Lung (tissue), 12 donors: ENCODE results near the gene PRICKLE1. TPM values are rescaled to one million over a fixed set of nuclear protein-coding genes. Genes with fewer than 3 reads are reported as not detected.

Source experiments
- ATAC-seq: fragments of 200-7000 bp; cut with Tn5 transposase; one replicate; pipeline ENCODE4 v1.9.1; 2020; ENCODE audit warnings: moderate number of reproducible peaks; ENCODE audit not compliant: insufficient read depth, low FRiP score
- DNase-seq, 3 donors: peaks; one replicate each; pipeline ENCODE4 v3.0.0-alpha.2; 2013 to 2017
- H3K27ac ChIP-seq, 2 donors: one replicate each; pipeline ENCODE4 v1.5.1; 2013; ENCODE audit warnings: mild to moderate bottlenecking in 2 of 2, moderate library complexity in 2 of 2, control low read depth in 1 of 2, inconsistent platforms in 1 of 2, low read depth in 1 of 2, low read length in 1 of 2
- H3K27me3 ChIP-seq, 3 donors: one replicate each; pipeline ENCODE4 v1.5.1; 2013; ENCODE audit warnings: low read length in 2 of 3; ENCODE audit not compliant: control insufficient read depth in 3 of 3, insufficient read depth in 3 of 3
- H3K36me3 ChIP-seq, 4 donors: one replicate each; pipeline ENCODE4 v1.5.1; 2013; ENCODE audit warnings: low read length in 4 of 4, mild to moderate bottlenecking in 1 of 4, moderate library complexity in 1 of 4; ENCODE audit not compliant: control insufficient read depth in 4 of 4, insufficient read depth in 4 of 4
- H3K4me1 ChIP-seq, 5 donors: one replicate each; pipeline ENCODE4 v1.5.1; 2013; ENCODE audit warnings: low read length in 5 of 5, mild to moderate bottlenecking in 2 of 5, moderate library complexity in 1 of 5; ENCODE audit not compliant: control insufficient read depth in 5 of 5, insufficient read depth in 5 of 5
- H3K4me3 ChIP-seq: one replicate; pipeline ENCODE4 v1.5.1; 2013; ENCODE audit warnings: mild to moderate bottlenecking, control low read depth, moderate library complexity
- H3K9ac ChIP-seq, 2 donors: one replicate each; pipeline ENCODE4 v1.5.1; 2013; ENCODE audit warnings: low read length in 2 of 2, control low read depth in 1 of 2; ENCODE audit not compliant: insufficient read depth in 1 of 2
- H3K9me3 ChIP-seq, 4 donors: one replicate each; pipeline ENCODE4 v1.5.1; 2013; ENCODE audit warnings: low read length in 3 of 4, mild to moderate bottlenecking in 1 of 4, moderate library complexity in 1 of 4; ENCODE audit not compliant: control insufficient read depth in 4 of 4, insufficient read depth in 3 of 4
- WGBS, 2 donors: extraction: QIAGEN DNeasy Blood & Tissue Kit; methylation state at CpG; one replicate each; pipeline ENCODE4 v1.1.7; 2013; 5-methylcytosine and 5-hydroxymethylcytosine counted together
- polyA plus RNA-seq, 2 donors: library from polyadenylated mRNA; stranded (reverse); fragments of 200-250 nt; gene quantifications; one replicate each; pipeline ENCODE4 v1.2.1, GENCODE V29; 2013
- total RNA-seq, 2 donors: library from RNA; depleted of rRNA in 1 of 2; stranded (reverse); fragments of >200 nt in 1 of 2; gene quantifications; one replicate each; pipeline ENCODE4 v1.2.1, GENCODE V29; 2014 to 2021
- TF ChIP-seq, protein P1 (sequence below): IDR thresholded peaks from 2 replicates; pipeline ENCODE4 v1.5.1; 2012; ENCODE audit warnings: mild to moderate bottlenecking; ENCODE audit errors: control extremely low read depth, extremely low read depth
- donor health status: control.
- donor health status: control.
- donor health status: Bipolar disorder and iron deficiency.
- donor health status: healthy.
- donor health status: DM: yes; HTN: yes; CAD: no.

PRICKLE1 gene
- total and polyA plus RNA-seq, 4 donors: 2.1 to 60.1 (median 7.8) TPM

DNA sequence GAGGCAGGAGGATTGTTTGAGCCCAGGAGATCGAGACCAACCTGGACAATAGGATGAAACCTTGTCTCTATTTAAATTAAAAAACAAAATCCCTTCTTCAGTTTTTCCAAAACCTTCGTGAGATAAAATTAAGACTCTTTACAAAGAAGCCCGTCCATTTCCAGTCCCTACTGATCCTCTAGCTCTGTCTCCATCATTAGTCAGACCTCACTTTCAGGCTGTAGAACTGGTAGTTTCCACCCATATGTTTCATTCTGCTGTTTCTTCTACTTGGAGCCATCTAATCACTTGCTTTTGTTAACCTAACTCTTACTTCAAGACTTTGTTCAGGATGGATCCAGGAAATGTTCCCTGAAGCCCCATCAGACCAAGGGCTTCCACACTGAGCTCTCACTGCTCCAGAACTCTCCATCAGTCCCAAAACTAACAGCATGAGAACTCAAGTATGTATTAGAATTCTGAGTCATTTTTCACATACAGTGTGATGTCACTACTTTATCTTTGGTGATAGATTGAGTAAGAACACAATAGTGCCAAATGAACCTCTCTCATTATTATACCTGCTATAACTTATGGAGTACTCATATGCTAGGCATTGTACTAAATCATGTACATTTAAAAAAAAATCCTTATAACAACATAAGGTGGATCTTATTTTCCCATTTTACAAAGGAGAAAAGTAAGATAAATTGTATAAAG is 90.8 kb downstream of the PRICKLE1 start:
- Histone ChIP-seq H3K27ac (no peak overlapping the region), H3K4me1 (no peaks in the 10 kb centered on the region), H3K4me3 (no peak overlapping the region), H3K9ac (no peak overlapping the region), H3K36me3 (peaks cover 0 to 5% (median 0%) of the 10 kb centered on the region in 4 donors), H3K9me3 (no peaks in the 10 kb centered on the region), H3K27me3 (no peaks in the 10 kb centered on the region)
- WGBS, 2 donors: 94 to 97% methylated on average over 3 of the region's 3 CpGs
- ATAC-seq (no peak), DNase-seq (no peak)
- TF ChIP-seq, protein P1, sequence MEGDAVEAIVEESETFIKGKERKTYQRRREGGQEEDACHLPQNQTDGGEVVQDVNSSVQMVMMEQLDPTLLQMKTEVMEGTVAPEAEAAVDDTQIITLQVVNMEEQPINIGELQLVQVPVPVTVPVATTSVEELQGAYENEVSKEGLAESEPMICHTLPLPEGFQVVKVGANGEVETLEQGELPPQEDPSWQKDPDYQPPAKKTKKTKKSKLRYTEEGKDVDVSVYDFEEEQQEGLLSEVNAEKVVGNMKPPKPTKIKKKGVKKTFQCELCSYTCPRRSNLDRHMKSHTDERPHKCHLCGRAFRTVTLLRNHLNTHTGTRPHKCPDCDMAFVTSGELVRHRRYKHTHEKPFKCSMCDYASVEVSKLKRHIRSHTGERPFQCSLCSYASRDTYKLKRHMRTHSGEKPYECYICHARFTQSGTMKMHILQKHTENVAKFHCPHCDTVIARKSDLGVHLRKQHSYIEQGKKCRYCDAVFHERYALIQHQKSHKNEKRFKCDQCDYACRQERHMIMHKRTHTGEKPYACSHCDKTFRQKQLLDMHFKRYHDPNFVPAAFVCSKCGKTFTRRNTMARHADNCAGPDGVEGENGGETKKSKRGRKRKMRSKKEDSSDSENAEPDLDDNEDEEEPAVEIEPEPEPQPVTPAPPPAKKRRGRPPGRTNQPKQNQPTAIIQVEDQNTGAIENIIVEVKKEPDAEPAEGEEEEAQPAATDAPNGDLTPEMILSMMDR: no peak

DNA sequence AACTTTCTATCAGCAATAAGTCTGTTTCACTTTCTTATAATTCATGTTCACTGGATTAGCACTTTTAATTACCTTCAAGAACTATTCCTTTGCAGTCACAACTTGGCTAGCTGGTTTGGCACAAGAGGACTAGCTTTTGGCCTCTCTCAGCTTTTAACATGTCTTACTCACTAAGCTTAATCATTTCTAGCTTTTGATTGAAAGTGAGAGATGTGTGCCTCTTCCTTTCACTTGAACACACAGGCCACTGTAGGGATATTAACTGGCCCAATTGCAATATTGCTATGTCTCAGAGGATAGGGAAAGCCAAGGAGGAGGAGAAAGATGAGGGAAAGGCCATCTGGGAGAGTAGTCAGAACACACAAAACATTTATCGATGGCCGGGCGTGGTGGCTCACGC is 92.7 kb downstream of the PRICKLE1 start:
- Histone ChIP-seq H3K4me1 (peaks cover 0 to 7% (median 0%) of the 10 kb centered on the region in 5 donors), H3K27me3 (no peaks in the 10 kb centered on the region), H3K9ac (no peak overlapping the region), H3K36me3 (peaks cover 0 to 5% (median 0%) of the 10 kb centered on the region in 4 donors), H3K4me3 (no peak overlapping the region), H3K9me3 (no peaks in the 10 kb centered on the region), H3K27ac (no peak overlapping the region)
- WGBS, 2 donors: 90 to 97% methylated on average over 4 of the region's 4 CpGs
- ATAC-seq: no peak
- no peak for DNase-seq
- TF ChIP-seq, protein P1: no peak

DNA sequence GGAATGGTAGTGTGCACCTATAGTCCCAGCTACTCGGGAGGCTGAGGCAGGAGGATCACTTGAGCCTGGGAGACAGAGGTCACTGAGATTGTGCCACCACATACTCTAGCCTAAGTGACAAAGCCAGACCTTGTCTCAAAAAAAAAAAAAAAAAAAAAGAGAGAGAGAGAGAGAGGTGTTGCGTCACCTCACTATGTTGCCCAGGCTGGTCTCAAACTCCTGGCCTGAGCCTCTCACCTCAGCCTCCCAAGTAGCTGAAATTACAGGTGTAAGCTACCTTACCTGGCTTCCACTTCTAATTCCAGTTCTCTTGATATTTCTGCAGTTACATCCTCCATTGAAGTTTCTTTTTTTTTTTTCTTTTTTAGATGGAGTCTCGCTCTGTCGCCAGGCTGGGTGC is 94.3 kb downstream of the PRICKLE1 start:
- no peak overlapping the region for H3K4me3 ChIP-seq
- DNase-seq: no peak
- H3K27ac ChIP-seq: no peak overlapping the region
- no peaks in the 10 kb centered on the region for H3K9me3 ChIP-seq
- H3K27me3 ChIP-seq: no peaks in the 10 kb centered on the region
- no peak overlapping the region for H3K9ac ChIP-seq
- no peak for ATAC-seq
- H3K4me1 ChIP-seq: peaks cover 0 to 7% (median 0%) of the 10 kb centered on the region in 5 donors
- TF ChIP-seq, protein P1: no peak
- H3K36me3 ChIP-seq: peaks cover 0 to 5% (median 0%) of the 10 kb centered on the region in 4 donors
- WGBS, 2 donors: 93 to 95% methylated on average over 4 of the region's 4 CpGs
